Panc1 (cell line): ENCODE measurements around the gene KRTAP19-6. TPM values are rescaled to one million over a fixed set of nuclear protein-coding genes. Genes with fewer than 3 reads are reported as not detected.

Experiments used
- ATAC-seq: fragments of 200-7000 bp; cut with Tn5 transposase; 2 replicates; pipeline ENCODE4 v1.9.1; 2020; ENCODE audit warnings: mild to moderate bottlenecking, moderate library complexity
- BruUV-seq: library from RNA; stranded (reverse); fragments of 400-500 nt; replicated peaks from 2 replicates; lab custom pipeline; 2021; lab: Mats Ljungman, UMichigan
- CTCF ChIA-PET: fragments of 300-600 bp; sonication (Branson Sonifier 250); formaldehyde crosslinking; loops from one replicate; lab custom pipeline; 2022; ENCODE audit warnings: antibody characterized with exemption; lab: Charles Lee
- POLR2A ChIA-PET: fragments of 300-600 bp; sonication (Branson Sonifier 250); formaldehyde crosslinking; loops from one replicate; lab custom pipeline; 2022; ENCODE audit warnings: antibody characterized with exemption; lab: Charles Lee
- DNase-seq: peaks from one replicate; pipeline ENCODE4 v3.0.0-alpha.2; 2010; ENCODE audit warnings: low read depth, low spot score
- H3K27ac ChIP-seq: 2 replicates; pipeline ENCODE4 v1.5.1; 2011; ENCODE audit warnings: mild to moderate bottlenecking, low read length, inconsistent platforms
- H3K27me3 ChIP-seq: fragments of 200-500 bp; sonication (Bioruptor generic); 2 replicates; pipeline ENCODE4 v1.6.0; 2014; ENCODE audit warnings: low read length, inconsistent platforms; ENCODE audit not compliant: control insufficient read depth, insufficient read depth
- H3K36me3 ChIP-seq: fragments of 200-500 bp; sonication (Bioruptor generic); 2 replicates; pipeline ENCODE4 v1.5.1; 2014; ENCODE audit warnings: inconsistent platforms, mild to moderate bottlenecking, low read length, moderate library complexity; ENCODE audit not compliant: control insufficient read depth, insufficient read depth
- H3K4me1 ChIP-seq: 2 replicates; pipeline ENCODE4 v1.5.1; 2011; ENCODE audit warnings: inconsistent platforms, mild to moderate bottlenecking, low read length, moderate library complexity; ENCODE audit not compliant: control insufficient read depth, insufficient read depth
- H3K4me3 ChIP-seq, 2 experiments: 2 replicates each; pipeline ENCODE4 v1.5.1; 2011 to 2012; ENCODE audit warnings: low read depth in 2 of 2, low read length in 2 of 2, mild to moderate bottlenecking in 2 of 2, inconsistent platforms in 1 of 2, moderate library complexity in 1 of 2
- H3K9me3 ChIP-seq: fragments of 200-500 bp; sonication (Bioruptor generic); 2 replicates; pipeline ENCODE4 v1.5.1; 2014; ENCODE audit warnings: low read depth, mild to moderate bottlenecking, inconsistent platforms, low read length, moderate library complexity; ENCODE audit not compliant: control insufficient read depth, insufficient read depth
- POLR2AphosphoS5 ChIP-seq: IDR thresholded peaks from 2 replicates; pipeline ENCODE4 v1.6.1; 2012; ENCODE audit warnings: mild to moderate bottlenecking, low read depth, low read length, moderate library complexity
- SIN3A ChIP-seq: IDR thresholded peaks from 2 replicates; pipeline ENCODE4 v1.6.1; 2012; ENCODE audit warnings: low read depth, mild to moderate bottlenecking, low read length, moderate library complexity, borderline replicate concordance; ENCODE audit not compliant: insufficient read depth
- TCF7L2 ChIP-seq: IDR thresholded peaks from 2 replicates; pipeline ENCODE4 v1.6.1; 2011; ENCODE audit warnings: mild to moderate bottlenecking, low read depth, low read length, inconsistent platforms
- in situ Hi-C: cut with HindIII; loops from 2 replicates; pipeline ENCODE4 v1.10.0; 2016; ENCODE audit warnings: low sequenced_read_pairs, low pct_unique_long_range_greater_than_20kb
- intact Hi-C: fragments of 100-400 bp; cut with micrococcal nuclease; formaldehyde crosslinking; loops from one replicate; pipeline ENCODE4 v1.10.0; 2022; ENCODE audit not compliant: unreplicated experiment
- total RNA-seq: library from RNA; stranded (reverse); gene quantifications from one replicate; pipeline ENCODE4 v1.2.1, GENCODE V29; 2021; ENCODE audit not compliant: unreplicated experiment
- TF ChIP-seq, protein P1 (sequence below), 2 experiments: IDR thresholded peaks; 2 replicates each; pipeline ENCODE4 v1.6.1; 2011 to 2012; ENCODE audit warnings: low read depth in 2 of 2, control low read depth in 1 of 2, low read length in 1 of 2, mild to moderate bottlenecking in 1 of 2, moderate library complexity in 1 of 2; ENCODE audit not compliant: insufficient read depth in 1 of 2
- TF ChIP-seq, protein P2 (sequence below): fragments of 450-650 bp; IDR thresholded peaks from 2 replicates; pipeline ENCODE4 v1.5.1; 2017; ENCODE audit warnings: mild to moderate bottlenecking

The KRTAP19-6 gene
- total RNA-seq, 1 experiment from 2014 or later = not detected

DNA sequence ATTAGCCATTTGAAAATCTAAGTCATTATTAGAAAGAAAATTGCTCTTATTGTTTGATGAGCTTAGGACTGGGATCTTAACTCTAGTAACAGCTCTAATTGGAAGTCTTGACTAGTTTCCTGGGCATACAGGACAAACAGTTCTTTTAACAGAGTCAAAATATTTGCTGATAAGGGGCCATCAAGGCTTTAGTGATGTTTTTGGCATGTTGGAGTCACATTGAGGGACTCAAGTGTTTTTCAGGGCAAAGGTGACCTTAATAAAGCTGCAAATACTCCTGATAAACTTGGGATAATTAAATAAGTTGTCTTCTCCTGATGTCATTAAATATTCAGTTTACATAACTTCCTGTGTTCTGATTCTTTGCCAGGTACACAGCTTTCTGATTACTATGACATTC lies 26.0 kb upstream of the KRTAP19-6 start:
- BruUV-seq = no TSS peak
- Histone ChIP-seq H3K4me3 (no peak overlapping the region), H3K4me1 (no peaks in the 10 kb centered on the region), H3K36me3 (no peaks in the 10 kb centered on the region), H3K9me3 (no peaks in the 10 kb centered on the region), H3K27me3 (no peaks in the 10 kb centered on the region), H3K27ac (no peak overlapping the region)
- DNase-seq = no peak
- CTCF ChIA-PET = no interaction called here
- TF ChIP-seq, protein P1, sequence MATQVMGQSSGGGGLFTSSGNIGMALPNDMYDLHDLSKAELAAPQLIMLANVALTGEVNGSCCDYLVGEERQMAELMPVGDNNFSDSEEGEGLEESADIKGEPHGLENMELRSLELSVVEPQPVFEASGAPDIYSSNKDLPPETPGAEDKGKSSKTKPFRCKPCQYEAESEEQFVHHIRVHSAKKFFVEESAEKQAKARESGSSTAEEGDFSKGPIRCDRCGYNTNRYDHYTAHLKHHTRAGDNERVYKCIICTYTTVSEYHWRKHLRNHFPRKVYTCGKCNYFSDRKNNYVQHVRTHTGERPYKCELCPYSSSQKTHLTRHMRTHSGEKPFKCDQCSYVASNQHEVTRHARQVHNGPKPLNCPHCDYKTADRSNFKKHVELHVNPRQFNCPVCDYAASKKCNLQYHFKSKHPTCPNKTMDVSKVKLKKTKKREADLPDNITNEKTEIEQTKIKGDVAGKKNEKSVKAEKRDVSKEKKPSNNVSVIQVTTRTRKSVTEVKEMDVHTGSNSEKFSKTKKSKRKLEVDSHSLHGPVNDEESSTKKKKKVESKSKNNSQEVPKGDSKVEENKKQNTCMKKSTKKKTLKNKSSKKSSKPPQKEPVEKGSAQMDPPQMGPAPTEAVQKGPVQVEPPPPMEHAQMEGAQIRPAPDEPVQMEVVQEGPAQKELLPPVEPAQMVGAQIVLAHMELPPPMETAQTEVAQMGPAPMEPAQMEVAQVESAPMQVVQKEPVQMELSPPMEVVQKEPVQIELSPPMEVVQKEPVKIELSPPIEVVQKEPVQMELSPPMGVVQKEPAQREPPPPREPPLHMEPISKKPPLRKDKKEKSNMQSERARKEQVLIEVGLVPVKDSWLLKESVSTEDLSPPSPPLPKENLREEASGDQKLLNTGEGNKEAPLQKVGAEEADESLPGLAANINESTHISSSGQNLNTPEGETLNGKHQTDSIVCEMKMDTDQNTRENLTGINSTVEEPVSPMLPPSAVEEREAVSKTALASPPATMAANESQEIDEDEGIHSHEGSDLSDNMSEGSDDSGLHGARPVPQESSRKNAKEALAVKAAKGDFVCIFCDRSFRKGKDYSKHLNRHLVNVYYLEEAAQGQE (IDR thresholded peaks at IDR 0.05; ENCODE audit: insufficient read depth in 1 of 2, low read depth in 2 of 2, low read length in 1 of 2) = no peak
- TF ChIP-seq TCF7L2 (no peak), SIN3A (no peak), POLR2AphosphoS5 (no peak)
- TF ChIP-seq, protein P2, sequence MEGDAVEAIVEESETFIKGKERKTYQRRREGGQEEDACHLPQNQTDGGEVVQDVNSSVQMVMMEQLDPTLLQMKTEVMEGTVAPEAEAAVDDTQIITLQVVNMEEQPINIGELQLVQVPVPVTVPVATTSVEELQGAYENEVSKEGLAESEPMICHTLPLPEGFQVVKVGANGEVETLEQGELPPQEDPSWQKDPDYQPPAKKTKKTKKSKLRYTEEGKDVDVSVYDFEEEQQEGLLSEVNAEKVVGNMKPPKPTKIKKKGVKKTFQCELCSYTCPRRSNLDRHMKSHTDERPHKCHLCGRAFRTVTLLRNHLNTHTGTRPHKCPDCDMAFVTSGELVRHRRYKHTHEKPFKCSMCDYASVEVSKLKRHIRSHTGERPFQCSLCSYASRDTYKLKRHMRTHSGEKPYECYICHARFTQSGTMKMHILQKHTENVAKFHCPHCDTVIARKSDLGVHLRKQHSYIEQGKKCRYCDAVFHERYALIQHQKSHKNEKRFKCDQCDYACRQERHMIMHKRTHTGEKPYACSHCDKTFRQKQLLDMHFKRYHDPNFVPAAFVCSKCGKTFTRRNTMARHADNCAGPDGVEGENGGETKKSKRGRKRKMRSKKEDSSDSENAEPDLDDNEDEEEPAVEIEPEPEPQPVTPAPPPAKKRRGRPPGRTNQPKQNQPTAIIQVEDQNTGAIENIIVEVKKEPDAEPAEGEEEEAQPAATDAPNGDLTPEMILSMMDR = no peak
- no peak for ATAC-seq
- in situ Hi-C loops = no loop called here
- POLR2A ChIA-PET = no interaction called here
- intact Hi-C loops = no loop called here

DNA sequence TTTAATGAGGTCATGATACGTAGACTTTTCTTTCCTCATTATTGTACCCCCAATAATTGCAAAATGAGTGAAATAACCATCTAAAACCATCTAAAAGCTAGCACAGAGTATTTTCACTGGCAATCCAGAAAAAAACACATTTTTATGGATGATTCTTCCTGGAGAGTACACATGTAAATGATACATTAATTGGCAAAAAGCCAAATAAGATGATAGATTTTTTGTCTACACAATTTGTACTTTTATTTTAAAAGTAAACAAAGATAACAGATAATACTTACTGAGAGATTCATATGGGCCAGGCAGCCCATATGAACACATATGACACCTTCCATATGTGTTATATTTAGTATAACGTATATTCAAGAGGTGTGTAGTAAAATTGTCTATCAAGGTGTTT lies 22.0 kb upstream of the KRTAP19-6 start:
- H3K27ac ChIP-seq = no peak overlapping the region
- no peak overlapping the region for H3K4me3 ChIP-seq
- H3K4me1 ChIP-seq = no peaks in the 10 kb centered on the region
- BruUV-seq = no TSS peak
- TF ChIP-seq, protein P1 (IDR thresholded peaks at IDR 0.05; ENCODE audit: insufficient read depth in 1 of 2, low read depth in 2 of 2, low read length in 1 of 2) = no peak
- TF ChIP-seq TCF7L2 (no peak), SIN3A (no peak), POLR2AphosphoS5 (no peak)
- TF ChIP-seq, protein P2 = no peak
- H3K9me3 ChIP-seq = no peaks in the 10 kb centered on the region
- no peak for ATAC-seq
- DNase-seq = no peak
- H3K36me3 ChIP-seq = no peaks in the 10 kb centered on the region
- H3K27me3 ChIP-seq = no peaks in the 10 kb centered on the region
- ChIA-PET POLR2A (no interaction called here), CTCF (no interaction called here)
- intact Hi-C loops (no loop called here), in situ Hi-C loops (no loop called here)
